ENCODE measurements around the gene C2orf92.

GRCh38 chr2:97722227-97722626 is 52.7 kb downstream of the C2orf92 start:
- TF ChIP-seq CTCF (IDR thresholded peaks at IDR 0.05) (no peak), POLR2A (IDR thresholded peaks at IDR 0.05; ENCODE audit: low read length) (no peak), BHLHE40 (IDR thresholded peaks at IDR 0.05; ENCODE audit: low read depth, low read length) (no peak), HDAC2 (IDR thresholded peaks at IDR 0.05) (no peak), MYC (IDR thresholded peaks at IDR 0.05; ENCODE audit: borderline replicate concordance, low read length) (no peak), ELK1 (IDR thresholded peaks at IDR 0.05; ENCODE audit: low read depth, low read length) (no peak), CEBPB (IDR thresholded peaks at IDR 0.05) (no peak)
- TF ChIP-seq, protein P1, sequence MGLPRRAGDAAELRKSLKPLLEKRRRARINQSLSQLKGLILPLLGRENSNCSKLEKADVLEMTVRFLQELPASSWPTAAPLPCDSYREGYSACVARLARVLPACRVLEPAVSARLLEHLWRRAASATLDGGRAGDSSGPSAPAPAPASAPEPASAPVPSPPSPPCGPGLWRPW (IDR thresholded peaks at IDR 0.05) = no peak
